ENCODE measurements around the gene SMOC2. TPM values are rescaled to one million over a fixed set of nuclear protein-coding genes. Genes with fewer than 3 reads are reported as not detected.

Gene SMOC2
- total and polyA plus RNA-seq, 2 donors (not counting 1 experiment from before 2014, with no cell fraction given), result 0.37 TPM; not detected in 1

- Histone ChIP-seq H3K9ac (ENCODE audit: low read length) (no peak overlapping the region), H3K27ac (ENCODE audit: low read length in 2 of 2) (no peak overlapping the region), H3K36me3 (replicated peaks in 1 of 2; ENCODE audit: control extremely low read depth in 1 of 2, control insufficient read depth in 1 of 2, extremely low read depth in 1 of 2, insufficient read depth in 2 of 2, low read length in 1 of 2) (no peaks in the 10 kb centered on the region), H3K27me3 (replicated peaks in 1 of 4; ENCODE audit: control extremely low read depth in 1 of 4, control insufficient read depth in 3 of 4, insufficient read depth in 4 of 4, low read length in 3 of 4) (peaks cover 0 to 4% (median 0%) of the 10 kb centered on the region in 4 experiments), H2AFZ (ENCODE audit: insufficient read depth, low read depth, low read length, poor library complexity, severe bottlenecking) (no peak overlapping the region), H3K4me2 (replicated peaks; ENCODE audit: low read depth, low read length, poor library complexity, severe bottlenecking) (no peak overlapping the region), H3K4me3 (ENCODE audit: control extremely low read depth in 1 of 5, extremely low read depth in 1 of 5, insufficient read depth in 1 of 5, low read depth in 2 of 5, low read length in 4 of 5) (no peak overlapping the region), H3K9me3 (ENCODE audit: control extremely low read depth in 1 of 3, control insufficient read depth in 2 of 3, insufficient read depth in 1 of 3, low read length in 2 of 3) (peaks cover 0 to 6% (median 0%) of the 10 kb centered on the region in 3 donors), H3K4me1 (ENCODE audit: control insufficient read depth in 2 of 2, insufficient read depth in 2 of 2, low read length in 2 of 2) (no peaks in the 10 kb centered on the region), H4K20me1 (ENCODE audit: control insufficient read depth, insufficient read depth, low read length, poor library complexity, severe bottlenecking) (no peaks in the 10 kb centered on the region), H3K79me2 (ENCODE audit: control insufficient read depth, insufficient read depth, low read length) (no peaks in the 10 kb centered on the region)
- Mint-ChIP-seq H3K4me1 (peaks cover 5% of the 10 kb centered on the region), H3K27ac (no peak overlapping the region), H3K9me3 (ENCODE audit: insufficient read depth) (no peaks in the 10 kb centered on the region), H3K27me3 (no peaks in the 10 kb centered on the region), H3K4me3 (no peak overlapping the region)
- ChIA-PET POLR2A (no interaction called here), CTCF (no interaction called here)
- intact Hi-C loops (cut with micrococcal nuclease), result no loop called here
- ATAC-seq (ENCODE audit: low read depth) (no peak), DNase-seq (no peak)
- WGBS (ENCODE audit: insufficient coverage), result no CpG with 5 or more reads among the region's 3 CpGs
- TF ChIP-seq EZH2 (IDR thresholded peaks at IDR 0.05; ENCODE audit: borderline replicate concordance, insufficient read depth, low read depth, low read length, poor library complexity, severe bottlenecking), result no peak
- TF ChIP-seq, protein P1, sequence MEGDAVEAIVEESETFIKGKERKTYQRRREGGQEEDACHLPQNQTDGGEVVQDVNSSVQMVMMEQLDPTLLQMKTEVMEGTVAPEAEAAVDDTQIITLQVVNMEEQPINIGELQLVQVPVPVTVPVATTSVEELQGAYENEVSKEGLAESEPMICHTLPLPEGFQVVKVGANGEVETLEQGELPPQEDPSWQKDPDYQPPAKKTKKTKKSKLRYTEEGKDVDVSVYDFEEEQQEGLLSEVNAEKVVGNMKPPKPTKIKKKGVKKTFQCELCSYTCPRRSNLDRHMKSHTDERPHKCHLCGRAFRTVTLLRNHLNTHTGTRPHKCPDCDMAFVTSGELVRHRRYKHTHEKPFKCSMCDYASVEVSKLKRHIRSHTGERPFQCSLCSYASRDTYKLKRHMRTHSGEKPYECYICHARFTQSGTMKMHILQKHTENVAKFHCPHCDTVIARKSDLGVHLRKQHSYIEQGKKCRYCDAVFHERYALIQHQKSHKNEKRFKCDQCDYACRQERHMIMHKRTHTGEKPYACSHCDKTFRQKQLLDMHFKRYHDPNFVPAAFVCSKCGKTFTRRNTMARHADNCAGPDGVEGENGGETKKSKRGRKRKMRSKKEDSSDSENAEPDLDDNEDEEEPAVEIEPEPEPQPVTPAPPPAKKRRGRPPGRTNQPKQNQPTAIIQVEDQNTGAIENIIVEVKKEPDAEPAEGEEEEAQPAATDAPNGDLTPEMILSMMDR (IDR thresholded peaks at IDR 0.05), result no peak
These were observed 87.6 kb downstream of the SMOC2 start for GRCh38 chr6:168528474-168529095.

DNA sequence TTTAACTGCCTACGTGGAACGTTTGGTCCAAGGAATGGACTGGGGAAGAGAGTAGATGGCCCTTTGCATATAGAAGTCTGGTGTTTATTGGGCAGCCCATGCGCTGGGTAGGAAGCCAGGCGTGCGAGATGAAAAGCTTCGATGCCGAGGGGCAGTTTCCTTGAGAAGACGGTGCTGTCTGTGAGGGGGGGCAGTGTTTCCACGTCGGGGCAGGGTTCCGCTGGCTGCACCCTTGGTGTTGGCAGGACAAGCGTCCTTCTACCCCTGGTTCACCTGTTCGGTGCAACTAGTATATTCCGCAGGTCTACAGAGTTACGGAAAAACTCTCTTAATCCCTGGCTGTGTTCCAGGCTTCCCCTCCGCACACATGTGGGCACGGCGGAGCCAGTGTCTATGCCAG lies 88.2 kb downstream of the SMOC2 start:
- Histone ChIP-seq H3K9ac (ENCODE audit: low read length) (no peak overlapping the region), H3K27me3 (replicated peaks in 1 of 4; ENCODE audit: control extremely low read depth in 1 of 4, control insufficient read depth in 3 of 4, insufficient read depth in 4 of 4, low read length in 3 of 4) (peaks cover 0 to 4% (median 0%) of the 10 kb centered on the region in 4 experiments), H3K36me3 (replicated peaks in 1 of 2; ENCODE audit: control extremely low read depth in 1 of 2, control insufficient read depth in 1 of 2, extremely low read depth in 1 of 2, insufficient read depth in 2 of 2, low read length in 1 of 2) (no peaks in the 10 kb centered on the region), H2AFZ (ENCODE audit: insufficient read depth, low read depth, low read length, poor library complexity, severe bottlenecking) (no peak overlapping the region), H3K27ac (ENCODE audit: low read length in 2 of 2) (no peak overlapping the region), H3K4me1 (ENCODE audit: control insufficient read depth in 2 of 2, insufficient read depth in 2 of 2, low read length in 2 of 2) (no peaks in the 10 kb centered on the region), H3K4me3 (ENCODE audit: control extremely low read depth in 1 of 5, extremely low read depth in 1 of 5, insufficient read depth in 1 of 5, low read depth in 2 of 5, low read length in 4 of 5) (no peak overlapping the region), H3K4me2 (replicated peaks; ENCODE audit: low read depth, low read length, poor library complexity, severe bottlenecking) (no peak overlapping the region), H4K20me1 (ENCODE audit: control insufficient read depth, insufficient read depth, low read length, poor library complexity, severe bottlenecking) (no peaks in the 10 kb centered on the region), H3K79me2 (ENCODE audit: control insufficient read depth, insufficient read depth, low read length) (no peaks in the 10 kb centered on the region), H3K9me3 (ENCODE audit: control extremely low read depth in 1 of 3, control insufficient read depth in 2 of 3, insufficient read depth in 1 of 3, low read length in 2 of 3) (peaks cover 0 to 6% (median 0%) of the 10 kb centered on the region in 3 donors)
- WGBS (ENCODE audit: insufficient coverage), result 97% methylated on average over 13 of the region's 18 CpGs
- ChIA-PET POLR2A (no interaction called here), CTCF (no interaction called here)
- ATAC-seq (ENCODE audit: low read depth) (no peak), DNase-seq (no peak)
- Mint-ChIP-seq H3K4me1 (peaks cover 5% of the 10 kb centered on the region), H3K27ac (no peak overlapping the region), H3K27me3 (no peaks in the 10 kb centered on the region), H3K9me3 (ENCODE audit: insufficient read depth) (no peaks in the 10 kb centered on the region), H3K4me3 (no peak overlapping the region)
- TF ChIP-seq EZH2 (IDR thresholded peaks at IDR 0.05; ENCODE audit: borderline replicate concordance, insufficient read depth, low read depth, low read length, poor library complexity, severe bottlenecking), result no peak
- TF ChIP-seq, protein P1 (IDR thresholded peaks at IDR 0.05), result no peak
- intact Hi-C loops (cut with micrococcal nuclease), result no loop called here

Measured in B cell (primary cell).